DMS153 treated with DMSO at 0.1 percent for 48 hours (cell line): ENCODE results near the gene YBX2.
A peak's percentile ranks its signal among the peaks of the same experiment; 100 is the strongest.

Experiments
- DNase-seq: peaks from one replicate; lab custom pipeline; 2025; ENCODE audit not compliant: unreplicated experiment; lab: John Stamatoyannopoulos, UW

The YBX2 gene

GRCh38 chr17:7323731-7324437 is 29.4 kb upstream of the YBX2 start:
- no peak for DNase-seq

GRCh38 chr17:7322520-7323194 is 28.2 kb upstream of the YBX2 start:
- no peak for DNase-seq

GRCh38 chr17:7321466-7321865 is 27.0 kb upstream of the YBX2 start:
- DNase-seq = no peak

GRCh38 chr17:7318121-7318860 is 23.9 kb upstream of the YBX2 start:
- no peak for DNase-seq

GRCh38 chr17:7317161-7317803 is 22.8 kb upstream of the YBX2 start:
- DNase-seq = no peak

GRCh38 chr17:7315570-7316235 is 21.3 kb upstream of the YBX2 start:
- DNase-seq = no peak

- DNase-seq = peak; percentile 47
Observed at GRCh38 chr17:7314719-7315569, 20.5 kb upstream of the YBX2 start, which contains the start of gene GPS2. TSS of gene GPS2 (minus strand) at chr17:7315360. CDS start at chr17:7315052, 308 bp downstream.

GRCh38 chr17:7313890-7314718 is 19.7 kb upstream of the YBX2 start:
- no peak for DNase-seq

GRCh38 chr17:7313088-7313889 is 18.9 kb upstream of the YBX2 start:
- no peak for DNase-seq

GRCh38 chr17:7312432-7313087 is 18.1 kb upstream of the YBX2 start:
- DNase-seq = no peak

- DNase-seq = no peak
Observed at GRCh38 chr17:7311110-7311705, 16.8 kb upstream of the YBX2 start.

- DNase-seq = no peak
Observed at GRCh38 chr17:7309628-7310027, 15.2 kb upstream of the YBX2 start.

- DNase-seq = peak; percentile 14
Observed at GRCh38 chr17:7308625-7309433, 14.4 kb upstream of the YBX2 start.

GRCh38 chr17:7307686-7308624 is 13.5 kb upstream of the YBX2 start:
- no peak for DNase-seq

- DNase-seq = peak; percentile 78
Observed at GRCh38 chr17:7306911-7307685, 12.7 kb upstream of the YBX2 start, which contains the start of gene EIF5A. TSS of gene EIF5A (plus strand) at chr17:7307628. CDS start at chr17:7309636, 2,008 bp downstream.
